Omental fat pad (tissue), 4 donors: ENCODE results near the gene SCGB1D1. TPM values are rescaled to one million over a fixed set of nuclear protein-coding genes. Genes with fewer than 3 reads are reported as not detected.

ENCODE experiments used
- ATAC-seq: fragments of 150-250 bp; one replicate; pipeline ENCODE4 v1.9.1; 2016; ENCODE audit warnings: mild to moderate bottlenecking, moderate library complexity; ENCODE audit not compliant: low FRiP score
- DNase-seq: peaks from one replicate; pipeline ENCODE4 v3.0.0-alpha.2; 2019; ENCODE audit warnings: low spot score
- total RNA-seq, 4 donors: library from RNA; depleted of rRNA; stranded (reverse); fragments of >200 nt; gene quantifications; one replicate each; pipeline ENCODE4 v1.1.0, GENCODE V29; 2016
- TF ChIP-seq, protein P1 (sequence below), 3 donors: fragments of 450-650 bp; IDR thresholded peaks; one replicate each; pipeline ENCODE4 v1.5.1; 2016 to 2017; ENCODE audit warnings: antibody characterized with exemption in 3 of 3, mild to moderate bottlenecking in 3 of 3, moderate library complexity in 2 of 3

SCGB1D1 gene
- total RNA-seq, 4 donors from 2014 or later, result not detected

DNA sequence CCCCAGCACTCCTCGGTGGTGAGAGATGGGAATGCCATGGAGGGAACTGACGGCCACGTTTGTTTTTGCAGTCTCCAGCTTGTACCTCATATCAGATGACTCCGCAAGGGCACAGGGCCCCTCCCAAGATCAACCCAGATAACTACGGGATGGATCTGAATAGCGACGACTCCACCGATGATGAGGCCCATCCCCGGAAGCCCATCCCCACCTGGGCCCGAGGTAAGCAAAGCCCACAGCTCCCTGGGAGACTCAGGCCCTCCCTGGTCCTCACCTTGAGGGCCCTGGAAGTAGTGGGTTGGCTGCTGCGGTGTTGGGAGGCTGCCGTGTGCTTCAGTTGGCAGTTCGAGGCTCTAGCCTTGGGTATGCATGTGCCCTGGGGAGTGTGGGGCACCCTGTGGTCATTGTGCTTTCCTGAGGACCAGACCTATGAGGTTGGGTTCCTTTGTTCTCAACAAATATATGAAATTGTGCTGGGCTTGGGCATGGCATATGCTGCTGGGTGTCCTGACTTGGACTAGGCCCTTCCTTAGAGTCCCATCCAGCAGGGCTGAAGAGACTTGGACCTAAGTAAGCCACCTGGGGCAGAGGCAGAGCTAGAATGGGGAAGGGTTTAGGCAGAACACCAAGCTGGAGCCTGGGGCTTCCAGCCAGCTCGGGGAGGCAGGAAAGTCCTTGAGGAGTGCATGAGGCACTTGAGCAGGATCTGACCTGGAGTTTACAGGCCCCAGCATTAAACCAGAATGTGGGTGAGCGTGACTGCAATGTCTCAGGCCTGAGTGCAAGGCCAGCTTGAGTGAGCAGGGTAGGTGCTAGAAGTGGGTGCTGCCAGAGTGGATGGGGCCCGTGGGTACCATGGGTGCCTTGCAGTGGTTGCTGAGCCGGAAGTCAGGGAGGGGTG lies 39.8 kb upstream of the SCGB1D1 start:
- ATAC-seq, result no peak
- TF ChIP-seq, protein P1, sequence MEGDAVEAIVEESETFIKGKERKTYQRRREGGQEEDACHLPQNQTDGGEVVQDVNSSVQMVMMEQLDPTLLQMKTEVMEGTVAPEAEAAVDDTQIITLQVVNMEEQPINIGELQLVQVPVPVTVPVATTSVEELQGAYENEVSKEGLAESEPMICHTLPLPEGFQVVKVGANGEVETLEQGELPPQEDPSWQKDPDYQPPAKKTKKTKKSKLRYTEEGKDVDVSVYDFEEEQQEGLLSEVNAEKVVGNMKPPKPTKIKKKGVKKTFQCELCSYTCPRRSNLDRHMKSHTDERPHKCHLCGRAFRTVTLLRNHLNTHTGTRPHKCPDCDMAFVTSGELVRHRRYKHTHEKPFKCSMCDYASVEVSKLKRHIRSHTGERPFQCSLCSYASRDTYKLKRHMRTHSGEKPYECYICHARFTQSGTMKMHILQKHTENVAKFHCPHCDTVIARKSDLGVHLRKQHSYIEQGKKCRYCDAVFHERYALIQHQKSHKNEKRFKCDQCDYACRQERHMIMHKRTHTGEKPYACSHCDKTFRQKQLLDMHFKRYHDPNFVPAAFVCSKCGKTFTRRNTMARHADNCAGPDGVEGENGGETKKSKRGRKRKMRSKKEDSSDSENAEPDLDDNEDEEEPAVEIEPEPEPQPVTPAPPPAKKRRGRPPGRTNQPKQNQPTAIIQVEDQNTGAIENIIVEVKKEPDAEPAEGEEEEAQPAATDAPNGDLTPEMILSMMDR (IDR thresholded peaks at IDR 0.05), result no peak
- no peak for DNase-seq

DNA sequence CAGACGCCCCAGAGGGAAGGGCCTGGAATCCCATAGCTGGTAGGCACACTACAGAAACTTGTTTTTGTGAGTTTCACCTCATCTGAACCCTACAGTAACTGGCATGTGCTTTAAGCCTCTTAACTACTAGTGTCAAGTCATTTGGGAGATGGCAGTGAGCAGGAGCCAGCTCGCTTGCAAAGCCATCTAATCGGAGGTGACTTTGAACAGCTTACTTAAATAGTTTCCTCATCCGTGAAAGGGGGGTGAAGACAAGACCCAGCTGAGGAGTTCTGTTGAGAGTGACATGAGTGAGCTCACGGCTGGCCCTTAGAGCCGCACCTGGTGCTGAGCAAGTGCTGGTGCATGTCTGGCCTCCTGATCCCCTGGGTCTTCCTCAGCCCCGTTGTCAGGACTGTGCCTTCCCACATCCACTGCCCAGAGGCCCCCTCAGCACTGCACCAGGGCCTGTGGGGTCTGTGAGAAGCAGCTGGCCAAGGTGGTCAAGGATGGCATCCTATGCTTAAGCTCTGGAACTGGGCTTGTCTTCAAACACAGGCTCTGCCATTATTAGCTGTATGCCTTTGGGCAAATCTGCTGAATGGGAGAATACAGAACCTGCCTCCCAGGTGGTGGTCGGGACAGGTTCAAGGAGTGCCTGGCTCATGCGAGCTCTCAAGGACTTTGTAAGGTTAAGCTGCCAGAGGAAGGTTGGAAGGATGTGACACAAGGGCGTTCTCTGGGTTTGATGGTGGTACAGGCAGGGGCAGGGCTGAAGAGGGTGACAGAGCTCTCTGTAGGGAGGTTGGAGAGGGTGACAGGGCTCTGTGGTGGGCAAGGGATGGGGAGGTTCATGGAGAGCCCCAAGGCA lies 38.9 kb upstream of the SCGB1D1 start:
- no peak for DNase-seq
- ATAC-seq, result no peak

DNA sequence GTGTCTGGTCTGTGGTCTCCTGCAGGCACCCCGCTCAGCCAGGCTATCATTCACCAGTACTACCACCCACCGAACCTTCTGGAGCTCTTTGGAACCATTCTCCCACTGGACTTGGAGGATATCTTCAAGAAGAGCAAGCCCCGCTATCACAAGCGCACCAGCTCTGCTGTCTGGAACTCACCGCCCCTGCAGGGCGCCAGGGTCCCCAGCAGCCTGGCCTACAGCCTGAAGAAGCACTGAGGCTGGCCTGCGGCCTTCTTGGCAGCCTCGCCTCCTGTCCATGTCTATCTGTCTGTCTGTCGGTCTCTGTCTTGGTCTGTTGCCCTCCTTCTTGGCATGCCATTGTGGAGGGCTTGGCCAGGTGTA lies 38.3 kb upstream of the SCGB1D1 start:
- TF ChIP-seq, protein P1 (IDR thresholded peaks at IDR 0.05), result no peak
- ATAC-seq (no peak), DNase-seq (no peak)

More for the DNA sequence above, 38.9 kb upstream of the SCGB1D1 start:
- TF ChIP-seq, protein P1 (IDR thresholded peaks at IDR 0.05), result no peak

DNA sequence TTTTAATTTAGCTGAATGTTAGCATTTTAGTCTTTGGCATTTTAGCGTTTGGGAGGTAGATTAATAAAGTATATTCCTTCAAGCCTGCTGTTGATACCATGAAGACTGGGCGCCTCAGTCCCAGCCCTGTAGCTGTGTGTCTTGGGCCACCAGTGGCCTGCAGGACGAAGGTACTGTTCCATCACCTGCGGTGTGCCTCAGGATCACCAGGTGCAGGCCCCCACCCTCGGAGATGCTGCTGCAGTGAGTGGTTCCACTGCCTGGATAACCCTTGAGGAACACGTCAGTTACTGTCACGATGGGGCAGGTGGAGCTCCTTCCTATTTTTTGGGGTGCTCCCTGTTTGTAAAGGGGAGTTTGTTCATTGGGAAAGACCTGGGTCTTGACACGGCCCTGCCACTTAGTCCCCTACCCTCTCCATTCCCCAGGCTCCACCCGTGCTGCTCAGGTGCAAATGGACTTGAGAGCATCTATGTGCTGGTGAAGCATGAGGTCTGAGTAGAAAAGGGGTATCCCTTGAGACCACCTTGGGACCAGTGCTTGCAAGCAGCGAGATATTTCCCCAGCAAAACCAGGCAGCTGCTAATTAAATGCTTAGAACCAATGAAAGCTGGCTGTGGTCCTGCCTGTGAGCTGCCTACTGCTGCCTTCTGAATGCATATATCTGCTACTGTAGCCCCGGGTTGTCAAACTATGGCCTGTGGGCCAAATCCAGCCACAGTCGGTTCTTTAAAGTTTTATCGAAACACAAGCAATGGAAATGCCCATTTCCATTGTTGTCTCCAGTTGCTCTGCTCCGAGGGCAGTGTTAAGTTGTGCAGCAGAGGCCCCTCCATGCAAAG lies 37.5 kb upstream of the SCGB1D1 start:
- TF ChIP-seq, protein P1 (IDR thresholded peaks at IDR 0.05), result no peak
- DNase-seq, result no peak
- no peak for ATAC-seq

DNA sequence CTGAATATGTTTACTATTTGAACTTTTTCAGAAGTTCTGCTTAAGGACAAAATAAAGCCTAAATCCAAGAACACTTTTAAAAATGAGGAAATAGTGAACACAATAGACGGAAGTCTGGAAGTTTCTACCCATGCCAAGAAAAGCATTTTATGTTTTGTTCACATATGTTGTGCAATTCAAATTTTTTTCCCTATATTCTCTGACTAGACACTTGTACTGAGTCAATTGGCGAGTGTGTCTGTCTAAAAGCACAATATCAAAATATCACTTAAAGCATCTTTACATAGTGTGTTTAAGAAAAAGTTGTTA lies 37.0 kb upstream of the SCGB1D1 start:
- no peak for ATAC-seq
- TF ChIP-seq, protein P1 (IDR thresholded peaks at IDR 0.05), result no peak
- no peak for DNase-seq

DNA sequence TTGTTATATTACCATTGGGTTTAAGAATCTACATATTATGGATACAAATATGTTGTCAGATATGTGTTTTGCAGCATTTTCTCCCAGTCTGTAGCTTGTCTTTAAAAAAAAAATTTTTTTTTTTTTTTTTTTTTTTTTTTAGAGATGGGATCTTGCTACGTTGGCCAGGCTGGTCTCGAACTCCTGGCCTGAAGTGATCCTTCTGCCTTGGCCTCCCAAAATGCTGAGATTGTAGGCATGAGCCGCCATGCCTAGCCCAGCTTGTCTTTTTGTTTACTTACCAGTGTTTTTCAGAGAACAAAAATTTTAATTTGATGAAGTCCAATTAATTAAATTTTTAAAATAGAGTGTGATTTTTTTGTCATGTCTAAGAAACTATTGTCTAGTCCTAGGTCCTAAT lies 36.4 kb upstream of the SCGB1D1 start:
- TF ChIP-seq, protein P1 (IDR thresholded peaks at IDR 0.05), result no peak
- no peak for ATAC-seq
- no peak for DNase-seq
